Neutrophil (primary cell): ENCODE results near the gene CRLF1.

Experiments used
- H3K27ac ChIP-seq: fragments of 200-600 bp; sonication (generic); 2 replicates; pipeline ENCODE4 v1.5.1; 2016; ENCODE audit warnings: mild to moderate bottlenecking, moderate library complexity
- H3K27me3 ChIP-seq: fragments of 200-600 bp; sonication (generic); 2 replicates; pipeline ENCODE4 v1.6.0; 2016; ENCODE audit warnings: mild to moderate bottlenecking
- H3K36me3 ChIP-seq: fragments of 200-600 bp; sonication (generic); 2 replicates; pipeline ENCODE4 v1.5.1; 2017
- H3K4me1 ChIP-seq, 2 experiments: fragments of 200-600 bp in 1 of 2; sonication (generic) in 1 of 2; 1 replicate in 1 of 2; 2 replicates in 1 of 2; pipeline versions ENCODE4 v1.5.1 to v1.6.1; 2013 to 2016; ENCODE audit warnings: low read depth in 1 of 2, low read length in 1 of 2, mild to moderate bottlenecking in 1 of 2, moderate library complexity in 1 of 2; ENCODE audit not compliant: control insufficient read depth in 1 of 2, insufficient read depth in 1 of 2
- H3K4me3 ChIP-seq, 2 experiments: fragments of 200-600 bp in 1 of 2; sonication (generic) in 1 of 2; 1 replicate in 1 of 2; 2 replicates in 1 of 2; pipeline ENCODE4 v1.5.1; 2013 to 2016; ENCODE audit warnings: low read depth in 1 of 2, low read length in 1 of 2, mild to moderate bottlenecking in 1 of 2, moderate library complexity in 1 of 2
- H3K9me3 ChIP-seq: fragments of 200-600 bp; sonication (generic); 2 replicates; pipeline ENCODE4 v1.5.1; 2016
- TF ChIP-seq, protein P1 (sequence below): fragments of 200-600 bp; sonication (generic); IDR thresholded peaks from 2 replicates; pipeline ENCODE4 v1.5.1; 2016; ENCODE audit warnings: antibody characterized with exemption

Gene CRLF1

DNA sequence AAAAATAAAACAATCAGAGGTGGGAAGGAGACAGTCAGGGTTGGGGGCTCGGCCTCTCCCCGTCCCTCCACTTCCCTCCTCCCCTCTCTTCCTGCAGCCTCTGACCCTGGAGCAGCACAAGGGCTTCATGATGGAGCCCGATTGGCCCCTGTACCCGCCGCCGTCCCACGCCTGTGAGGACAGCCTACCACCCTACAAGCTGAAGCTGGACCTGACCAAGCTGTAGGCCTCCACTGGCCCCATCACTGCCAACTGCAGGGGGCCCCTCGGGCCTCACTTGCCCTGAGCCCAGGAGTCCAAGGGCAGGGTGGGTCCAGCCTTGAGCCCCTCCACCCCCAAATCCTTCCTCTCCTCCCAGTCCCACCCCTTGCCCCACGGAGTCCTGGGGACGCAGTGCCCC lies 13.7 kb upstream of the CRLF1 start:
- Histone ChIP-seq H3K9me3 (no peaks in the 10 kb centered on the region), H3K27ac (no peak overlapping the region), H3K36me3 (no peaks in the 10 kb centered on the region), H3K27me3 (peaks cover 87% of the 10 kb centered on the region), H3K4me3 (no peak overlapping the region), H3K4me1 (no peaks in the 10 kb centered on the region)
- TF ChIP-seq, protein P1, sequence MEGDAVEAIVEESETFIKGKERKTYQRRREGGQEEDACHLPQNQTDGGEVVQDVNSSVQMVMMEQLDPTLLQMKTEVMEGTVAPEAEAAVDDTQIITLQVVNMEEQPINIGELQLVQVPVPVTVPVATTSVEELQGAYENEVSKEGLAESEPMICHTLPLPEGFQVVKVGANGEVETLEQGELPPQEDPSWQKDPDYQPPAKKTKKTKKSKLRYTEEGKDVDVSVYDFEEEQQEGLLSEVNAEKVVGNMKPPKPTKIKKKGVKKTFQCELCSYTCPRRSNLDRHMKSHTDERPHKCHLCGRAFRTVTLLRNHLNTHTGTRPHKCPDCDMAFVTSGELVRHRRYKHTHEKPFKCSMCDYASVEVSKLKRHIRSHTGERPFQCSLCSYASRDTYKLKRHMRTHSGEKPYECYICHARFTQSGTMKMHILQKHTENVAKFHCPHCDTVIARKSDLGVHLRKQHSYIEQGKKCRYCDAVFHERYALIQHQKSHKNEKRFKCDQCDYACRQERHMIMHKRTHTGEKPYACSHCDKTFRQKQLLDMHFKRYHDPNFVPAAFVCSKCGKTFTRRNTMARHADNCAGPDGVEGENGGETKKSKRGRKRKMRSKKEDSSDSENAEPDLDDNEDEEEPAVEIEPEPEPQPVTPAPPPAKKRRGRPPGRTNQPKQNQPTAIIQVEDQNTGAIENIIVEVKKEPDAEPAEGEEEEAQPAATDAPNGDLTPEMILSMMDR, result no peak

DNA sequence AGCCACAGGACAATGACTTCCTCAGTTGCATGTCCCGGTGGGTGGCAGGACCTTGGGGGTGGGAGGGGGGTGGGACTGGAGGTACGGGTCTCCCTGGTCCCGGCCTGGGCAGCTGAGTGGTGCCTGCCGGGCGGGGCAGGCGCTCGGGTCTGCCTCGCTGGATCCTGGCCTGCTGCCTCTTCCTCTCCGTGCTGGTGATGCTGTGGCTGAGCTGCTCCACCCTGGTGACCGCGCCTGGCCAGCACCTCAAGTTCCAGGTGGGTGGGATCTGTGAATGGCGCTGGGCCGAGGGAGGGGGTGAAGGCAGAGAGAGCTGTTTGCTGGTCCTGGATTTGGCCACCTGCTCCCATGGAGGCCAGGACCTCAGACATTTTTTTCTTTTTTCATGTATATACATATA lies 11.6 kb upstream of the CRLF1 start:
- TF ChIP-seq, protein P1, result no peak
- Histone ChIP-seq H3K4me1 (no peaks in the 10 kb centered on the region), H3K27me3 (peaks cover 88% of the 10 kb centered on the region), H3K27ac (no peak overlapping the region), H3K36me3 (no peaks in the 10 kb centered on the region), H3K4me3 (no peak overlapping the region), H3K9me3 (no peaks in the 10 kb centered on the region)

DNA sequence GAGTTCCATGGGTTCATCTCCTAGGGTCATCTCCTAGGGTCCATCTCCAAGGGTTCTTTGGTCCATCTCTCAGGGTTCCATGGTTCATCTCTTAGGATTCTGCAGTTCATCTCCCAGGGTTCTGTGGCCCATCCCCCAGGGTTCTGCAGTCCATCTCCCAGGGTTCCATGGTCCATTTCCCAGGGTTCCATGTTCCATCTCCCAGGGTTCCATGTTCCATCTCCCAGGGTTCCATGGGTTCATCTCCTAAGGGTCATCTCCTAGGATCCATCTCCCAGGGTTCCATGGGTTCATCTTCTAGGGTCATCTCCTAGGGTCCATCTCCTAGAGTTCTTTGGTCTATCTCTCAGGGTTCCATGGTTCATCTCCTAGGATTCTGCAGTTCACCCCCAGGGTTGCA lies 11.0 kb upstream of the CRLF1 start:
- Histone ChIP-seq H3K27me3 (peaks cover 90% of the 10 kb centered on the region), H3K27ac (no peak overlapping the region), H3K36me3 (no peaks in the 10 kb centered on the region), H3K4me1 (peaks cover 0 to 5% of the 10 kb centered on the region in 2 experiments), H3K4me3 (no peak overlapping the region), H3K9me3 (no peaks in the 10 kb centered on the region)
- TF ChIP-seq, protein P1, result no peak

DNA sequence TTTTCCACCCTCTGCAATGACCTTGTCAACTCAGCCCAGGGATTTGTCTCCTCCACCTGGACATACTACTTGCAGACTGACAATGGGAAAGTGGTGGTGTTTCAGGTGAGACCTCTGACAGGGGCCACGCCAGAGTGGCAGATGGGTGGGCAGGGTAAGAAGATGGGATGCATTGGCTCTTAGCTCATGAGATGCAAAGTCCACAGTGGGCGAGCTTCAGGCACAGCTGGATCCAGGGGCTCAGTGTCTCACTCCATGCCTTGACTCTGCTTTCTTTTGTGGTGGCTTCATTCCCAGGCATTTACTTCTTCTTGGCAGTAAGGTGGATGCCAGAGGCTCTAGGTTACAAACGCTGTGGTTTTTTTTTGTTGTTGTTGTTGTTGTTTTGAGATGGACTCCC lies 9.4 kb upstream of the CRLF1 start:
- Histone ChIP-seq H3K4me1 (peaks cover 0 to 6% of the 10 kb centered on the region in 2 experiments), H3K27me3 (peaks cover 93% of the 10 kb centered on the region), H3K27ac (no peak overlapping the region), H3K36me3 (no peaks in the 10 kb centered on the region), H3K9me3 (no peaks in the 10 kb centered on the region), H3K4me3 (no peak overlapping the region)
- TF ChIP-seq, protein P1, result no peak

GRCh38 chr19:18613589-18614234 lies 7.1 kb upstream of the CRLF1 start:
- Histone ChIP-seq H3K4me3 (no peak overlapping the region), H3K36me3 (no peaks in the 10 kb centered on the region), H3K27me3 (peaks cover 96% of the 10 kb centered on the region), H3K4me1 (peaks cover 0 to 6% of the 10 kb centered on the region in 2 experiments), H3K9me3 (no peaks in the 10 kb centered on the region), H3K27ac (no peak overlapping the region)
- TF ChIP-seq, protein P1, result no peak
